OCI-LY1 (cell line): ENCODE results near the gene C16orf90.

Experiments used
- EZH2 ChIP-seq: fragments of 200-600 bp; sonication (generic), shearing (Covaris generic); IDR thresholded peaks from 2 replicates; pipeline ENCODE4 v1.8.0; 2017; ENCODE audit warnings: borderline replicate concordance, mixed run types, mild to moderate bottlenecking, antibody characterized with exemption, low read length, moderate library complexity, mixed read lengths
- TF ChIP-seq, protein P1 (sequence below): fragments of 200-600 bp; sonication (generic), shearing (Covaris generic); IDR thresholded peaks from 2 replicates; pipeline ENCODE4 v1.5.1; 2017; ENCODE audit warnings: mild to moderate bottlenecking, antibody characterized with exemption, low read length, moderate library complexity, mixed read lengths

DNA sequence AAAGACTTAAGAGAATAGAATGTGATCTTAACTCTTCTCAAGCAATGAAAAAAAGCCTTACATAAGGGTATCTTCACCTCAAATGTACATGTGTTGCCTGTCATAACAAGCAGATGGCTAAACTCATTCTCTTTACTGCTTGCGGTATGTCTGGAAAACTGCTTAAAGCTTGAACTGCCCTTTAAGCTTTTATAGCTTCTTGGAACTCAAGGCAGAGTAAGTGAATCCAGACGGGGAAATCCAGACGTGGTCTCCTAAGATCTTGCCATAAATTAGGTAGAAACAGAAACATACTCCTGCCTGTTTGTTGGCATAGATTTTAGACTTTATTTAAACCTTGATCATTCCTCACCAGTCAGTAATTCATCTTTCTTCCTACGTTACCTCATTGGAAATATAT is 25.1 kb upstream of the C16orf90 start:
- TF ChIP-seq EZH2, result no peak
- TF ChIP-seq, protein P1, sequence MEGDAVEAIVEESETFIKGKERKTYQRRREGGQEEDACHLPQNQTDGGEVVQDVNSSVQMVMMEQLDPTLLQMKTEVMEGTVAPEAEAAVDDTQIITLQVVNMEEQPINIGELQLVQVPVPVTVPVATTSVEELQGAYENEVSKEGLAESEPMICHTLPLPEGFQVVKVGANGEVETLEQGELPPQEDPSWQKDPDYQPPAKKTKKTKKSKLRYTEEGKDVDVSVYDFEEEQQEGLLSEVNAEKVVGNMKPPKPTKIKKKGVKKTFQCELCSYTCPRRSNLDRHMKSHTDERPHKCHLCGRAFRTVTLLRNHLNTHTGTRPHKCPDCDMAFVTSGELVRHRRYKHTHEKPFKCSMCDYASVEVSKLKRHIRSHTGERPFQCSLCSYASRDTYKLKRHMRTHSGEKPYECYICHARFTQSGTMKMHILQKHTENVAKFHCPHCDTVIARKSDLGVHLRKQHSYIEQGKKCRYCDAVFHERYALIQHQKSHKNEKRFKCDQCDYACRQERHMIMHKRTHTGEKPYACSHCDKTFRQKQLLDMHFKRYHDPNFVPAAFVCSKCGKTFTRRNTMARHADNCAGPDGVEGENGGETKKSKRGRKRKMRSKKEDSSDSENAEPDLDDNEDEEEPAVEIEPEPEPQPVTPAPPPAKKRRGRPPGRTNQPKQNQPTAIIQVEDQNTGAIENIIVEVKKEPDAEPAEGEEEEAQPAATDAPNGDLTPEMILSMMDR, result no peak
